ENCODE measurements around the gene IFNAR1.

The IFNAR1 gene

GRCh38 chr21:33401630-33401992 lies 76.8 kb downstream of the IFNAR1 start:
- no peak for TF ChIP-seq CTCF (IDR thresholded peaks at IDR 0.05; ENCODE audit: low read depth, low read length)
- peak; percentile 77 for DNase-seq (ENCODE audit: extremely low read depth, low read depth)

- no peak for DNase-seq (ENCODE audit: extremely low read depth, low read depth)
- no peak for TF ChIP-seq CTCF (IDR thresholded peaks at IDR 0.05; ENCODE audit: low read depth, low read length)
These were observed 77.5 kb downstream of the IFNAR1 start for GRCh38 chr21:33402001-33402979.

- DNase-seq (ENCODE audit: extremely low read depth, low read depth) = no peak
These were observed 78.5 kb downstream of the IFNAR1 start, which contains the start of gene IFNGR2 for GRCh38 chr21:33403128-33403785. Gene IFNGR2 (plus strand): TSS chr21:33403413. CDS start chr21:33403544, 131 bp downstream.

GRCh38 chr21:33403786-33404585 lies 79.2 kb downstream of the IFNAR1 start:
- no peak for TF ChIP-seq CTCF (IDR thresholded peaks at IDR 0.05; ENCODE audit: low read depth, low read length)
- no peak for DNase-seq (ENCODE audit: extremely low read depth, low read depth)

More at GRCh38 chr21:33403128-33403785, 78.5 kb downstream of the IFNAR1 start, which contains the start of gene IFNGR2:
- no peak for TF ChIP-seq CTCF (IDR thresholded peaks at IDR 0.05; ENCODE audit: low read depth, low read length)

- no peak for TF ChIP-seq CTCF (IDR thresholded peaks at IDR 0.05; ENCODE audit: low read depth, low read length)
- no peak for DNase-seq (ENCODE audit: extremely low read depth, low read depth)
These were observed 81.7 kb downstream of the IFNAR1 start for GRCh38 chr21:33406493-33406892.

Measured in AG09319 (cell line).